Measurements from ENCODE around the gene SORCS2. TPM values are rescaled to one million over a fixed set of nuclear protein-coding genes. Genes with fewer than 3 reads are reported as not detected.

SORCS2 gene
- total and polyA plus RNA-seq, 12 donors: 0.25 to 5.4 (median 2.2) TPM

DNA sequence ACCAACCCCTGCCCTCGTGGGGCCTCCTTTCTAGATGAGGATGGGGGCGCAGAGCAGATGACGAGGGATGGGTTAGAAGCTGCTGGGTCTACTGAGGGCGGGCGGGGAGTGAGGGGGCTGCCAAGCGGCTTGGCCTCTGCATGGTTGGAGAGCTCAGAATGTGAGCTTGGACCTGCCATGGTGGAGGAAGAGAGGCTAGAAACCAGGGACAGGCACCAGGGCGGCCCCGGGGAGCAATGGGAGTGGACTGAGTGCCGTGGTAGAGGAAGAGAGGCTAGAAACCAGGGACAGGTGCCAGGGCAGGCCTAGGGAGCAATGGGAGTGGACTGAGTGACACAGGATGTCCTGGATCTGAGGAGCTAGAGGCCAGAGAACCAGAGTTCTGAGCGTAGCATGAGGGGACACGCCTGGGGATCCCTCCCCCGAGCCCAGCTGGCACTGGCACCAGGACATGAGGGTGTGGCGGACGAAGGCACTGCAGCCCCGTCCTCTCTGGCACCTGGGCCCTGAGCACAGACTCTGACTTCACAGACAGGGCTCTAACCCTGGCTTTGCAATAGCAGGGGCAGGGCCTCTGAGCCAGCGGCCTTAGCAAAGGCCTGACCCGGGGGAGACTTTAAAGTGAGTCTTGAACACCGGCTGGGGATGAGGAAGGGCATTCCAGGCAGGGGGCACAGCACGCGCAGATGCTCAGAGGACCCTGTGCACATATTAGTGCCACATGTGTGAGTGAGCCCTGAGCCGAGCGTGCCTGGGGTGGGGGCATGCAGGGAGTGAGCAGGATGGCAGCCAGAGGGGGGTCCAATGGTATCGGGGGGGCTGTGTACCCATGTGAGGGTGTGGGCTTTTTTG is 456.4 kb downstream of the SORCS2 start:
- Histone ChIP-seq H3K27ac (peak overlapping the region in 1 of 10 donors; percentile 72), H3K4me3 (no peak overlapping the region), H3K27me3 (peaks cover 0 to 23% (median 7%) of the 10 kb centered on the region in 7 donors), H3K4me1 (peaks cover 0 to 69% (median 0%) of the 10 kb centered on the region in 9 donors), H3K9me3 (peaks cover 0 to 9% (median 0%) of the 10 kb centered on the region in 11 donors), H3K36me3 (no peaks in the 10 kb centered on the region)
- WGBS, 2 donors: 76 to 78% methylated on average over 23 of the region's 23 CpGs
- ATAC-seq (no peak), DNase-seq (no peak)
- TF ChIP-seq, protein P1, sequence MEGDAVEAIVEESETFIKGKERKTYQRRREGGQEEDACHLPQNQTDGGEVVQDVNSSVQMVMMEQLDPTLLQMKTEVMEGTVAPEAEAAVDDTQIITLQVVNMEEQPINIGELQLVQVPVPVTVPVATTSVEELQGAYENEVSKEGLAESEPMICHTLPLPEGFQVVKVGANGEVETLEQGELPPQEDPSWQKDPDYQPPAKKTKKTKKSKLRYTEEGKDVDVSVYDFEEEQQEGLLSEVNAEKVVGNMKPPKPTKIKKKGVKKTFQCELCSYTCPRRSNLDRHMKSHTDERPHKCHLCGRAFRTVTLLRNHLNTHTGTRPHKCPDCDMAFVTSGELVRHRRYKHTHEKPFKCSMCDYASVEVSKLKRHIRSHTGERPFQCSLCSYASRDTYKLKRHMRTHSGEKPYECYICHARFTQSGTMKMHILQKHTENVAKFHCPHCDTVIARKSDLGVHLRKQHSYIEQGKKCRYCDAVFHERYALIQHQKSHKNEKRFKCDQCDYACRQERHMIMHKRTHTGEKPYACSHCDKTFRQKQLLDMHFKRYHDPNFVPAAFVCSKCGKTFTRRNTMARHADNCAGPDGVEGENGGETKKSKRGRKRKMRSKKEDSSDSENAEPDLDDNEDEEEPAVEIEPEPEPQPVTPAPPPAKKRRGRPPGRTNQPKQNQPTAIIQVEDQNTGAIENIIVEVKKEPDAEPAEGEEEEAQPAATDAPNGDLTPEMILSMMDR (IDR thresholded peaks at IDR 0.05): no peak
- intact Hi-C loops (cut with DNase I): no loop called here

DNA sequence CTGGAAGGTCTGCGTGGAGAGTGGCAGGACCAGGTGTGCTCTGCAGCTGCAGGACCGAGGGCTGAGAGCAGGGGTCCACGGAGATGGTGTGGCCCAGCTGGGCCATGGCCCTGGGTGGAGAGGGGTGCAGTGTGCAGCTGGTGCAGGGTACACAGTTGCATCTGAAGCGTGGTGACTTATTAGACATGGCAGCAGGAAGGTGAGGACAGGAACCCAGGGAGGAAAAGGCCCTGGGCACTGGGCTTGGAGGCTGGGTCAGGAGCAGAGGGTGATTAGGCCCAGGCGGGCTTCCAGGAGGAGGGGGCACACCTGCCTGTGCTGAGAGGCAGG is 457.0 kb downstream of the SORCS2 start:
- peak overlapping the region in 1 of 10 donors; percentile 72 for H3K27ac ChIP-seq
- peaks cover 0 to 29% (median 11%) of the 10 kb centered on the region in 7 donors for H3K27me3 ChIP-seq
- H3K9me3 ChIP-seq: peaks cover 0 to 7% (median 0%) of the 10 kb centered on the region in 11 donors
- H3K4me3 ChIP-seq: no peak overlapping the region
- intact Hi-C loops (cut with DNase I): no loop called here
- WGBS, 2 donors: 92 to 93% methylated on average over 5 of the region's 5 CpGs
- H3K4me1 ChIP-seq: peaks cover 0 to 73% (median 0%) of the 10 kb centered on the region in 9 donors
- no peaks in the 10 kb centered on the region for H3K36me3 ChIP-seq
- DNase-seq (no peak), ATAC-seq (no peak)
- TF ChIP-seq, protein P1 (IDR thresholded peaks at IDR 0.05): no peak

- peak overlapping the region in 1 of 10 donors; percentile 72 for H3K27ac ChIP-seq
- H3K9me3 ChIP-seq: peaks cover 0 to 1% (median 0%) of the 10 kb centered on the region in 11 donors
- DNase-seq (no peak), ATAC-seq (peak in 7 of 8 donors; percentile 15 to 38 (median 25))
- no peak overlapping the region for H3K4me3 ChIP-seq
- intact Hi-C loops (cut with DNase I): no loop called here
- WGBS, 2 donors: 77 to 80% methylated on average over 32 of the region's 32 CpGs
- H3K4me1 ChIP-seq: peaks cover 0 to 76% (median 0%) of the 10 kb centered on the region in 9 donors
- no peaks in the 10 kb centered on the region for H3K36me3 ChIP-seq
- TF ChIP-seq, protein P1 (IDR thresholded peaks at IDR 0.05): peak in 1 of 9 donors; percentile 7
- H3K27me3 ChIP-seq: peaks cover 0 to 35% (median 16%) of the 10 kb centered on the region in 7 donors
Observed at GRCh38 chr4:7649741-7650531, 457.6 kb downstream of the SORCS2 start.

DNA sequence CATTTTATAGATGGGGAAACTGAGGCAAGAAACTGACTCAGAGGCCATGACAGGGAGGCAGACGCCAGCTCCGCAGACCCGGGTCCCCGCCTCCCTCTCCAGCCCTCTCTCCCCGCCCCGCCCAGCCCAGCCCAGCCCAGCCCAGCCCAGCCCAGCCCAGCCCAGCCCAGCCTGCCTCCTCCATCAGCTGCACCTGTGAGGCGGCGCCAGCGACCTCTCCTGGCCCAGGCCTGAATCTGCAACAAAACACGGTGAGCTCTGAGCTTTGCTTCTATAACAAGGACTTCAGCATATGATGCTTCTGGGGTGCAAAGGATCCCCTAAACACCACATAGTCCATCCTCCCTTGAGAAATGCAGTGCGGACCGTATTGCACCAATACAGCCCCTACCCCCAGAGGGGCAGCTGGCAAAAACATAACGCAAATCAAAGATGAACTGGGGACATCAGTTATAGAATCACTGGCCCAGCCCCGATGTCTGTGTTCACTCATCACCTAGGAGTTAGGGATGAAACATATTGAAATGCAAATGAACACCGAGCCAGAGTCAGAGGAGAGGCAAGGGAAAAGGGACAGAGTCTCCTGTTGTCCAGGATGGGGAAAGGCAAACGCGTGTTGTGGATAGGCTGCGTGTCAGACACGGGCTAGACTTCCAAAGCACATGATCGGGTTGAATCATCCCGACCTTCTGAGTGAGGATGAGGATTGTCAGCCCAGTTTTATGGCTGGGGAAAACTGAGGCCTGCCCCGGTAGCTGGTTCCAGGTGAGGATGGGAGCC is 458.5 kb downstream of the SORCS2 start:
- H3K4me3 ChIP-seq: no peak overlapping the region
- H3K27me3 ChIP-seq: peaks cover 0 to 40% (median 24%) of the 10 kb centered on the region in 7 donors
- H3K36me3 ChIP-seq: no peaks in the 10 kb centered on the region
- intact Hi-C loops (cut with DNase I): no loop called here
- peaks cover 0 to 82% (median 0%) of the 10 kb centered on the region in 9 donors for H3K4me1 ChIP-seq
- H3K9me3 ChIP-seq: no peaks in the 10 kb centered on the region
- 52 to 53% methylated on average over 22 of the region's 22 CpGs for WGBS, 2 donors
- no peak for DNase-seq
- TF ChIP-seq, protein P1 (IDR thresholded peaks at IDR 0.05): no peak
- peak overlapping the region in 1 of 10 donors; percentile 42 for H3K27ac ChIP-seq
- no peak for ATAC-seq
